AG04450 (cell line): ENCODE measurements around the gene TTLL11. TPM values are rescaled to one million over a fixed set of nuclear protein-coding genes. Genes with fewer than 3 reads are reported as not detected.

Experiments used
- CTCF ChIA-PET: fragments of 300-600, 350-600 bp; formaldehyde crosslinking; extraction: SDS; loops from one replicate; lab custom pipeline; 2022; ENCODE audit warnings: antibody characterized with exemption, inconsistent platforms; lab: Charles Lee
- POLR2A ChIA-PET: fragments of 350-600 bp; formaldehyde crosslinking; extraction: SDS; loops from one replicate; lab custom pipeline; 2021; ENCODE audit warnings: antibody characterized with exemption, inconsistent platforms; lab: Yijun Ruan, JAX
- DNase-seq: peaks from one replicate; pipeline ENCODE4 v3.0.0-alpha.2; 2011; ENCODE audit warnings: low read depth, low spot score
- H3K27ac ChIP-seq: one replicate; pipeline ENCODE4 v1.5.1; 2012; ENCODE audit warnings: low read depth, low read length, control low read depth
- H3K27me3 ChIP-seq: one replicate; pipeline ENCODE4 v1.6.0; 2012; ENCODE audit warnings: low read length; ENCODE audit not compliant: control insufficient read depth, insufficient read depth
- H3K4me3 ChIP-seq: 2 replicates; pipeline ENCODE4 v1.5.1; 2011; ENCODE audit warnings: mild to moderate bottlenecking, low read depth, low read length, control low read depth
- H3K9me3 ChIP-seq: 2 replicates; pipeline ENCODE4 v1.5.1; 2012; ENCODE audit warnings: low read length; ENCODE audit not compliant: control insufficient read depth, insufficient read depth
- polyA plus RNA-seq: library from polyadenylated mRNA; depleted of rRNA; stranded (reverse); fragments of >200 nt; gene quantifications from 2 replicates; pipeline ENCODE4 v1.2.3, GENCODE V29; 2011
- TF ChIP-seq, protein P1 (sequence below): IDR thresholded peaks from 2 replicates; pipeline ENCODE4 v1.5.1; 2011; ENCODE audit warnings: low read depth, low read length, control low read depth, inconsistent platforms

TTLL11 gene
- polyA plus RNA-seq, 1 experiment = 4.6 TPM

DNA sequence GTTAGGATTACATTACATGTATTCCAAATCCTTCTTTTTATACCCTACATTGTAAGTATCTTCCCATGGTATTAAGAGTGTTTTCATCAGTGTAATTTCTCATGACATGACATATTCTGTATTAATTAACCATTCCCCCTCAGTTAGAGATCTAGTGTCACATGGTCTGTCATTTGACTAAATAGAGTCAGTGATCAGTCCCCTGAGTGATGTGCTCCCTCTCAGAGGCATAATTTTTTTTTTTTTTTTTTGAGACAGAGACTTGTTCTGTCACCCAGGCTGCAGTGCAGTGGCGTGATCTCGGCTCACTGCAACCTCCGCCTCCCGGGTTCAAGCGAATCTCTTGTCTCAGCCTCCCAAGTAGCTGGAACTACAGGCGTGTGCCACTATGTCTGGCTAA, 218.6 kb downstream of the TTLL11 start:
- Histone ChIP-seq H3K27me3 (peaks cover 2% of the 10 kb centered on the region), H3K9me3 (no peaks in the 10 kb centered on the region), H3K27ac (no peak overlapping the region), H3K4me3 (no peak overlapping the region)
- DNase-seq = no peak
- CTCF ChIA-PET = no interaction called here
- TF ChIP-seq, protein P1, sequence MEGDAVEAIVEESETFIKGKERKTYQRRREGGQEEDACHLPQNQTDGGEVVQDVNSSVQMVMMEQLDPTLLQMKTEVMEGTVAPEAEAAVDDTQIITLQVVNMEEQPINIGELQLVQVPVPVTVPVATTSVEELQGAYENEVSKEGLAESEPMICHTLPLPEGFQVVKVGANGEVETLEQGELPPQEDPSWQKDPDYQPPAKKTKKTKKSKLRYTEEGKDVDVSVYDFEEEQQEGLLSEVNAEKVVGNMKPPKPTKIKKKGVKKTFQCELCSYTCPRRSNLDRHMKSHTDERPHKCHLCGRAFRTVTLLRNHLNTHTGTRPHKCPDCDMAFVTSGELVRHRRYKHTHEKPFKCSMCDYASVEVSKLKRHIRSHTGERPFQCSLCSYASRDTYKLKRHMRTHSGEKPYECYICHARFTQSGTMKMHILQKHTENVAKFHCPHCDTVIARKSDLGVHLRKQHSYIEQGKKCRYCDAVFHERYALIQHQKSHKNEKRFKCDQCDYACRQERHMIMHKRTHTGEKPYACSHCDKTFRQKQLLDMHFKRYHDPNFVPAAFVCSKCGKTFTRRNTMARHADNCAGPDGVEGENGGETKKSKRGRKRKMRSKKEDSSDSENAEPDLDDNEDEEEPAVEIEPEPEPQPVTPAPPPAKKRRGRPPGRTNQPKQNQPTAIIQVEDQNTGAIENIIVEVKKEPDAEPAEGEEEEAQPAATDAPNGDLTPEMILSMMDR = no peak
- POLR2A ChIA-PET = no interaction called here

GRCh38 chr9:121871431-121872025, 221.6 kb downstream of the TTLL11 start:
- Histone ChIP-seq H3K27ac (no peak overlapping the region), H3K4me3 (no peak overlapping the region), H3K27me3 (no peaks in the 10 kb centered on the region), H3K9me3 (no peaks in the 10 kb centered on the region)
- no peak for DNase-seq
- TF ChIP-seq, protein P1 = no peak
- POLR2A ChIA-PET = no interaction called here
- CTCF ChIA-PET = no interaction called here

DNA sequence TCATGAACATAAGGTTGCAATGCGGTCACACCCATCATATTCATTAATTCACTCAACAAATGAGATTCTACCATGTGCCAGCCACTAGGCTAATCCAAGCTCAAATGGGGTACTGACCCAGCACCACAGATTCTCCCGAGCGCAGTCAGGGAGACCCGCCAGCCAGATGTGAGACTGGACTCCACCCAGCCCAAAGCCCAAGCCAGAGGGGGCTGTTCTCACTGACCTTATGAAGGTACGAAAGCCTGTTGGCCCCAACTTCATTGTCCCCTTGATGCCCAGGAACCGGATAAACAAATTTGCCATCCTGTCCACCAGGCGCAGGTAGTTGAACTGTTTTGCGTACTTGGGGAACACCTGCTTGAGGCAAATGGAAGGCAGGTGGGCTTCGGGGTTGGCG, 222.8 kb downstream of the TTLL11 start:
- Histone ChIP-seq H3K27ac (no peak overlapping the region), H3K9me3 (no peaks in the 10 kb centered on the region), H3K4me3 (no peak overlapping the region), H3K27me3 (no peaks in the 10 kb centered on the region)
- CTCF ChIA-PET = no interaction called here
- POLR2A ChIA-PET = no interaction called here
- DNase-seq = no peak
- TF ChIP-seq, protein P1 = no peak

DNA sequence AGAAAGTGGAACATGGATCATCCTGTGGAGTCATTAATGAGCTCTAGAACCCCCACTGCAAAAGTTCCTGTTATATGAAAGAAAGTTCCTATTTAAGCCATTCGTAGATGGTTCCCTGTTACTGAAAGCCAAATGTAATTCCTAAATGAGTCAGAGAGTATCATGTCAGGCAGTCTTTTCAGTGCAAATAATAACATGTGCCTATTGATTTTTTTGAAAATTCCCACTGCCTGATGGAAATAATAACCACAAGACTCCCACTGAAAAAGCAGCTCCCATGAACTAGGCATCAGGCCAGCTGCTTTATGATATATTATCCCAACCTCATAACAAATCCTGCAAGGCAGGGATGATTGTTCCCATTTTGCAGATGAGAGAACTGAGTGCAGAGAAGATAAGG, 224.5 kb downstream of the TTLL11 start:
- Histone ChIP-seq H3K9me3 (no peaks in the 10 kb centered on the region), H3K27me3 (no peaks in the 10 kb centered on the region), H3K4me3 (no peak overlapping the region), H3K27ac (no peak overlapping the region)
- ChIA-PET CTCF (no interaction called here), POLR2A (no interaction called here)
- no peak for DNase-seq
- TF ChIP-seq, protein P1 = no peak

DNA sequence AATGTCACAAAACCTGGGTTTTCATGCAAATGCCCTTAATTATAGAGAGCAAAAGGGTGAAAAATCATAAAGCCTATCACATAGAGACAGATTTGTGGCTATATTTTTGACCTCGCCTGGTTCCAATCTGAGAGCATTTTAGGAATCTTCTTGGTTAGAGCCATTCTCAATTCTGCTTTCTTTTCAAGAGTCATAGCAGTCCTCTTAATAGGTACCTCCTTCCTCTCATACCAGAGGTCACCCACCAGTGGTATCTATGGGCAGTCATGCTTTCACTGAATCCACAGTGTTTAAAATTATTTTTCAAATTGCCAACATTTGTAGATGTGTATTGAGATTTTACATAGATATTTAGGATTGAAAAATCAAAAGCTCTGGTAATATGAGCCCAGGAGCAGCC, 226.2 kb downstream of the TTLL11 start:
- Histone ChIP-seq H3K9me3 (no peaks in the 10 kb centered on the region; the same call in 1 of the 2 replicates), H3K4me3 (no peak overlapping the region), H3K27ac (no peak overlapping the region), H3K27me3 (no peaks in the 10 kb centered on the region)
- TF ChIP-seq, protein P1 = no peak
- ChIA-PET CTCF (no interaction called here), POLR2A (no interaction called here)
- DNase-seq = no peak
